Measurements from ENCODE around the gene EGFR.

- TF ChIP-seq, protein P1, sequence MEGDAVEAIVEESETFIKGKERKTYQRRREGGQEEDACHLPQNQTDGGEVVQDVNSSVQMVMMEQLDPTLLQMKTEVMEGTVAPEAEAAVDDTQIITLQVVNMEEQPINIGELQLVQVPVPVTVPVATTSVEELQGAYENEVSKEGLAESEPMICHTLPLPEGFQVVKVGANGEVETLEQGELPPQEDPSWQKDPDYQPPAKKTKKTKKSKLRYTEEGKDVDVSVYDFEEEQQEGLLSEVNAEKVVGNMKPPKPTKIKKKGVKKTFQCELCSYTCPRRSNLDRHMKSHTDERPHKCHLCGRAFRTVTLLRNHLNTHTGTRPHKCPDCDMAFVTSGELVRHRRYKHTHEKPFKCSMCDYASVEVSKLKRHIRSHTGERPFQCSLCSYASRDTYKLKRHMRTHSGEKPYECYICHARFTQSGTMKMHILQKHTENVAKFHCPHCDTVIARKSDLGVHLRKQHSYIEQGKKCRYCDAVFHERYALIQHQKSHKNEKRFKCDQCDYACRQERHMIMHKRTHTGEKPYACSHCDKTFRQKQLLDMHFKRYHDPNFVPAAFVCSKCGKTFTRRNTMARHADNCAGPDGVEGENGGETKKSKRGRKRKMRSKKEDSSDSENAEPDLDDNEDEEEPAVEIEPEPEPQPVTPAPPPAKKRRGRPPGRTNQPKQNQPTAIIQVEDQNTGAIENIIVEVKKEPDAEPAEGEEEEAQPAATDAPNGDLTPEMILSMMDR (IDR thresholded peaks at IDR 0.05; ENCODE audit: low read depth, low read length) = no peak
- no peak for TF ChIP-seq EZH2phosphoT487 (IDR thresholded peaks at IDR 0.05; ENCODE audit: low read depth)
These were observed 80.4 kb downstream of the EGFR start for GRCh38 chr7:55099066-55099820.
